NCI-H510A treated with DMSO at 0.1 percent for 48 hours (cell line): Measurements from ENCODE around the gene BTD.
"Not testable (repeated sequence)": the region's sequence is repeated elsewhere in the genome, so short reads cannot be mapped to it uniquely, and the experiment has no call there.

Experiments
- DNase-seq: peaks from one replicate; lab custom pipeline; 2025; lab: John Stamatoyannopoulos, UW

The BTD gene

GRCh38 chr3:15601399-15602145, at the start of gene BTD, which contains the start of gene HACL1:
Gene BTD, plus strand, starts transcription at chr3:15601745. Its CDS starts 33,695 bp downstream, at chr3:15635440.
Gene HACL1, minus strand, starts transcription at chr3:15601569. Its CDS starts 106 bp downstream, at chr3:15601463.
- DNase-seq: no peak

GRCh38 chr3:15551902-15552301, 49.6 kb upstream of the BTD start:
- no peak for DNase-seq

- no peak for DNase-seq
These were observed 47.8 kb upstream of the BTD start for GRCh38 chr3:15553749-15554148.

GRCh38 chr3:15556512-15556911, 45.0 kb upstream of the BTD start:
- DNase-seq: no peak

GRCh38 chr3:15557511-15557946, 44.0 kb upstream of the BTD start:
- peak; percentile 75 for DNase-seq

GRCh38 chr3:15558581-15558980, 43.0 kb upstream of the BTD start:
- DNase-seq: no peak

- no peak for DNase-seq
These were observed 39.0 kb upstream of the BTD start for GRCh38 chr3:15562560-15562959.

GRCh38 chr3:15563190-15563589, 38.4 kb upstream of the BTD start:
- no peak for DNase-seq

GRCh38 chr3:15572138-15572537, 29.4 kb upstream of the BTD start:
- DNase-seq: no peak

GRCh38 chr3:15575446-15575845, 26.1 kb upstream of the BTD start:
- no peak for DNase-seq

- no peak for DNase-seq
These were observed 25.1 kb upstream of the BTD start for GRCh38 chr3:15576475-15576874.

GRCh38 chr3:15578289-15578867, 23.2 kb upstream of the BTD start:
- no peak for DNase-seq

- no peak for DNase-seq
These were observed 22.5 kb upstream of the BTD start for GRCh38 chr3:15579051-15579450.

- no peak for DNase-seq
These were observed 19.8 kb upstream of the BTD start for GRCh38 chr3:15581471-15582394.

- no peak for DNase-seq
These were observed 16.3 kb upstream of the BTD start for GRCh38 chr3:15585111-15585845.

GRCh38 chr3:15591242-15591641, 10.3 kb upstream of the BTD start:
- no peak for DNase-seq

GRCh38 chr3:15591928-15592327, 9.6 kb upstream of the BTD start:
- no peak for DNase-seq

- no peak for DNase-seq
These were observed 8.6 kb upstream of the BTD start for GRCh38 chr3:15592968-15593367.

- DNase-seq: no peak
These were observed 5.6 kb upstream of the BTD start for GRCh38 chr3:15595955-15596354.

- DNase-seq: no peak
These were observed 523 bp upstream of the BTD start for GRCh38 chr3:15601046-15601398.

- no peak for DNase-seq
These were observed 596 bp downstream of the BTD start for GRCh38 chr3:15602146-15602536.

GRCh38 chr3:15602816-15603215, 1.3 kb downstream of the BTD start:
- DNase-seq: not testable (repeated sequence)
